Vagina (tissue), 2 donors: ENCODE data around the gene AIPL1.

Experiments
- POLR2AphosphoS5 ChIP-seq, 2 donors: sonication (generic); formaldehyde crosslinking; IDR thresholded peaks; one replicate each; pipeline ENCODE4 v1.9.0; 2017; ENCODE audit warnings: antibody characterized with exemption in 2 of 2, mild to moderate bottlenecking in 2 of 2, low read depth in 1 of 2; ENCODE audit not compliant: insufficient read depth in 1 of 2
- TF ChIP-seq, protein P1 (sequence below), 3 experiments: fragments of 450-650 bp in 2 of 3; fragments of 200-600 bp in 1 of 3; sonication (generic) in 1 of 3; IDR thresholded peaks; one replicate each; pipeline ENCODE4 v1.5.1; 2017 to 2019; ENCODE audit warnings: antibody characterized with exemption in 3 of 3, mild to moderate bottlenecking in 2 of 3, moderate library complexity in 2 of 3

DNA sequence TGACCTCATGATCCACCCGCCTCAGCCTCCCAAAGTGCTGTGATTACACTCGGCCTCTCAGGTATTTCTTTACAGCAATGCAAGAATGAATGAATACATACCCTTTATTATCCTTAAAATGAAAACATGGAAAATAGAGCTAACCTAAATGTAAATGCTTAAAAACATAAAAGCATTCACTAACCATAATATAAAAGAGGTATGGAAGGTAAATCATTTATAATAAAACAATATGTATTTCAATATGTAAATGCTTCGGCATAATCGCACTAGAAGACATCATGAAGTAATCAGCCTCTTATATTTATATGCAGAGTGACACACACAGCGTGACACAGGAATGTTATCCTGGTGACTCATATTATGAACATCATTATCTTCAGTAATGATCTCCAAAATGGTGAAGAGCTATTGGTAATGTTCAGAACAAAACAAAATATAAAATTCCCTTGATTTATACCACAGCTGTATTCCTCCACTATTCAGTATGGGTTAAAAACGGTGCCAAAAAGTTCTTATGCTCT is 53.9 kb downstream of the AIPL1 start:
- TF ChIP-seq, protein P1, sequence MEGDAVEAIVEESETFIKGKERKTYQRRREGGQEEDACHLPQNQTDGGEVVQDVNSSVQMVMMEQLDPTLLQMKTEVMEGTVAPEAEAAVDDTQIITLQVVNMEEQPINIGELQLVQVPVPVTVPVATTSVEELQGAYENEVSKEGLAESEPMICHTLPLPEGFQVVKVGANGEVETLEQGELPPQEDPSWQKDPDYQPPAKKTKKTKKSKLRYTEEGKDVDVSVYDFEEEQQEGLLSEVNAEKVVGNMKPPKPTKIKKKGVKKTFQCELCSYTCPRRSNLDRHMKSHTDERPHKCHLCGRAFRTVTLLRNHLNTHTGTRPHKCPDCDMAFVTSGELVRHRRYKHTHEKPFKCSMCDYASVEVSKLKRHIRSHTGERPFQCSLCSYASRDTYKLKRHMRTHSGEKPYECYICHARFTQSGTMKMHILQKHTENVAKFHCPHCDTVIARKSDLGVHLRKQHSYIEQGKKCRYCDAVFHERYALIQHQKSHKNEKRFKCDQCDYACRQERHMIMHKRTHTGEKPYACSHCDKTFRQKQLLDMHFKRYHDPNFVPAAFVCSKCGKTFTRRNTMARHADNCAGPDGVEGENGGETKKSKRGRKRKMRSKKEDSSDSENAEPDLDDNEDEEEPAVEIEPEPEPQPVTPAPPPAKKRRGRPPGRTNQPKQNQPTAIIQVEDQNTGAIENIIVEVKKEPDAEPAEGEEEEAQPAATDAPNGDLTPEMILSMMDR (IDR thresholded peaks at IDR 0.05): no peak
- TF ChIP-seq POLR2AphosphoS5 (IDR thresholded peaks at IDR 0.05; ENCODE audit: insufficient read depth in 1 of 2, low read depth in 1 of 2): no peak
